H1 (cell line): ENCODE measurements around the gene ATPAF1. TPM values are rescaled to one million over a fixed set of nuclear protein-coding genes. Genes with fewer than 3 reads are reported as not detected.
"Not testable (repeated sequence)": the region's sequence is repeated elsewhere in the genome, so short reads cannot be mapped to it uniquely, and the experiment has no call there.

Experiments used
- CTCF ChIA-PET: fragments of 300-600 bp; sonication (Branson Sonifier 250); formaldehyde crosslinking; loops from one replicate; lab custom pipeline; 2021; ENCODE audit not compliant: partially characterized antibody; lab: Charles Lee
- POLR2A ChIA-PET: fragments of 300-600 bp; sonication (Branson Sonifier 250); formaldehyde crosslinking; loops from one replicate; lab custom pipeline; 2021; ENCODE audit warnings: inconsistent platforms; ENCODE audit not compliant: partially characterized antibody; lab: Charles Lee
- DNase-seq, 2 experiments: peaks; one replicate each; pipeline versions ENCODE4 v3.0.0 to v3.0.0-alpha.2; 2010 to 2022; ENCODE audit warnings: low spot score in 2 of 2, low read depth in 1 of 2, mixed read lengths in 1 of 2
- FAIRE-seq: peaks from 2 replicates; lab custom pipeline; 2011; peaks lifted over from hg19 to GRCh38; lab: Jason Lieb, UNC
- H2AFZ ChIP-seq: 2 replicates; pipeline ENCODE4 v1.8.1; 2012; ENCODE audit warnings: low read length, inconsistent platforms
- H2AK5ac ChIP-seq: 2 replicates; pipeline ENCODE4 v1.6.1; 2013; ENCODE audit warnings: low read depth, low read length
- H2BK120ac ChIP-seq: replicated peaks from 2 replicates; pipeline ENCODE3; 2013; ENCODE audit warnings: low read depth, low read length, inconsistent platforms
- H2BK12ac ChIP-seq: 2 replicates; pipeline ENCODE4 v1.6.1; 2013; ENCODE audit warnings: low read depth, low read length
- H2BK15ac ChIP-seq: 2 replicates; pipeline ENCODE4 v1.6.1; 2013; ENCODE audit warnings: low read length
- H2BK20ac ChIP-seq: 2 replicates; pipeline ENCODE4 v1.6.1; 2013; ENCODE audit warnings: low read length
- H2BK5ac ChIP-seq: 2 replicates; pipeline ENCODE4 v1.6.1; 2013; ENCODE audit warnings: low read depth, low read length
- H3K14ac ChIP-seq: 2 replicates; pipeline ENCODE4 v1.6.1; 2013; ENCODE audit warnings: inconsistent platforms; ENCODE audit not compliant: insufficient read length
- H3K18ac ChIP-seq: 2 replicates; pipeline ENCODE4 v1.6.1; 2013; ENCODE audit warnings: low read length; ENCODE audit errors: extremely low read depth
- H3K23ac ChIP-seq: 2 replicates; pipeline ENCODE4 v1.6.1; 2013; ENCODE audit warnings: inconsistent platforms; ENCODE audit not compliant: insufficient read length
- H3K23me2 ChIP-seq: 2 replicates; pipeline ENCODE4 v1.6.1; 2013; ENCODE audit warnings: low read depth, low read length
- H3K27ac ChIP-seq: 2 replicates; pipeline ENCODE4 v1.6.1; 2011; ENCODE audit warnings: low read depth, low read length, inconsistent platforms
- H3K27me3 ChIP-seq, 4 experiments: replicated peaks in 1 of 4; 1 replicate in 1 of 4; 2 replicates in 3 of 4; pipeline versions ENCODE4 v1.6.1 to v1.8.1; 2011 to 2013; ENCODE audit warnings: low read length in 3 of 4, mild to moderate bottlenecking in 3 of 4, inconsistent platforms in 2 of 4, mixed read lengths in 2 of 4, moderate library complexity in 1 of 4; ENCODE audit not compliant: control insufficient read depth in 3 of 4, insufficient read depth in 3 of 4; ENCODE audit errors: extremely low read depth in 1 of 4
- H3K36me3 ChIP-seq, 4 experiments: 2 replicates each; pipeline versions ENCODE4 v1.6.1 to v1.8.1; 2011 to 2013; ENCODE audit warnings: mild to moderate bottlenecking in 4 of 4, low read length in 3 of 4, moderate library complexity in 2 of 4, control low read depth in 1 of 4, inconsistent platforms in 1 of 4; ENCODE audit not compliant: insufficient read depth in 4 of 4, control insufficient read depth in 2 of 4
- H3K4ac ChIP-seq: replicated peaks from 2 replicates; pipeline ENCODE3; 2013; ENCODE audit warnings: low read length, low read depth, mixed read lengths, inconsistent platforms; ENCODE audit not compliant: insufficient read length
- H3K4me1 ChIP-seq, 4 experiments: replicated peaks in 1 of 4; 1 replicate in 1 of 4; 2 replicates in 3 of 4; pipeline versions ENCODE4 v1.6.1 to v1.8.1; 2011 to 2013; ENCODE audit warnings: low read length in 3 of 4, inconsistent platforms in 2 of 4, mixed read lengths in 1 of 4; ENCODE audit not compliant: insufficient read depth in 4 of 4, control insufficient read depth in 3 of 4
- H3K4me2 ChIP-seq, 2 experiments: 2 replicates each; pipeline versions ENCODE4 v1.6.1 to v1.8.1; 2011 to 2013; ENCODE audit warnings: low read depth in 2 of 2, low read length in 2 of 2, control low read depth in 1 of 2, inconsistent platforms in 1 of 2, mild to moderate bottlenecking in 1 of 2; ENCODE audit not compliant: insufficient read depth in 1 of 2
- H3K4me3 ChIP-seq, 4 experiments: fragments of 200-600, 300-600 bp in 1 of 4; sonication (generic), shearing (Covaris generic), sonication (Bioruptor Twin) in 1 of 4; 2 replicates each; pipeline versions ENCODE4 v1.5.1 to v1.8.1; 2011 to 2016; ENCODE audit warnings: low read length in 4 of 4, low read depth in 3 of 4, control low read depth in 2 of 4, inconsistent platforms in 2 of 4, mild to moderate bottlenecking in 2 of 4, mixed read lengths in 1 of 4, moderate library complexity in 1 of 4; ENCODE audit not compliant: insufficient read depth in 2 of 4; ENCODE audit errors: extremely low read depth in 1 of 4
- H3K56ac ChIP-seq: replicated peaks from 2 replicates; pipeline ENCODE3; 2013; ENCODE audit warnings: low read depth, mild to moderate bottlenecking, mixed read lengths, low read length, inconsistent platforms; ENCODE audit not compliant: insufficient read length
- H3K79me1 ChIP-seq: 2 replicates; pipeline ENCODE4 v1.6.1; 2013; ENCODE audit warnings: low read depth, low read length, control low read depth
- H3K79me2 ChIP-seq, 2 experiments: 2 replicates each; pipeline versions ENCODE4 v1.6.1 to v1.8.1; 2012 to 2013; ENCODE audit warnings: low read length in 2 of 2, mild to moderate bottlenecking in 2 of 2, inconsistent platforms in 1 of 2; ENCODE audit not compliant: insufficient read depth in 2 of 2, control insufficient read depth in 1 of 2
- H3K9ac ChIP-seq, 4 experiments: replicated peaks in 1 of 4; 1 replicate in 1 of 4; 2 replicates in 3 of 4; pipeline versions ENCODE4 v1.6.1 to v1.8.1; 2011 to 2013; ENCODE audit warnings: low read depth in 3 of 4, low read length in 3 of 4, control low read depth in 2 of 4, mild to moderate bottlenecking in 2 of 4, moderate library complexity in 2 of 4, inconsistent platforms in 1 of 4; ENCODE audit errors: extremely low read depth in 1 of 4
- H3K9me3 ChIP-seq, 2 experiments: 2 replicates each; pipeline versions ENCODE4 v1.6.1 to v1.8.1; 2012 to 2013; ENCODE audit warnings: mild to moderate bottlenecking in 2 of 2, moderate library complexity in 2 of 2, control low read depth in 1 of 2, inconsistent platforms in 1 of 2, low read depth in 1 of 2, low read length in 1 of 2, mixed read lengths in 1 of 2; ENCODE audit not compliant: insufficient read depth in 2 of 2
- H4K20me1 ChIP-seq, 2 experiments: replicated peaks in 1 of 2; 2 replicates each; pipeline versions ENCODE3 to v1.8.1; 2011 to 2013; ENCODE audit warnings: inconsistent platforms in 2 of 2, low read length in 2 of 2, mild to moderate bottlenecking in 1 of 2; ENCODE audit not compliant: insufficient read depth in 2 of 2, control insufficient read depth in 1 of 2
- H4K5ac ChIP-seq: 2 replicates; pipeline ENCODE4 v1.6.1; 2013; ENCODE audit warnings: low read length, low read depth, mixed read lengths, inconsistent platforms; ENCODE audit not compliant: insufficient read length
- H4K8ac ChIP-seq: 2 replicates; pipeline ENCODE4 v1.8.0; 2013; ENCODE audit warnings: mild to moderate bottlenecking, moderate library complexity, low read length, inconsistent platforms; ENCODE audit not compliant: insufficient read depth; ENCODE audit errors: extremely low read depth
- H4K91ac ChIP-seq: replicated peaks from 2 replicates; pipeline ENCODE3; 2013; ENCODE audit warnings: low read length, mixed read lengths, inconsistent platforms; ENCODE audit not compliant: insufficient read length
- TEAD4 ChIP-seq: IDR thresholded peaks from 2 replicates; pipeline ENCODE4 v1.6.1; 2012; ENCODE audit warnings: low read depth, low read length, inconsistent platforms, mixed read lengths
- WGBS, 2 experiments: shearing (Covaris generic) in 1 of 2; methylation state at CpG; one replicate each; pipeline versions ENCODE4 v1.1.6 to v1.1.7; 2013 to 2015; ENCODE audit warnings: low lambda C conversion rate in 2 of 2, mixed read lengths in 2 of 2, inconsistent platforms in 1 of 2, low coverage in 1 of 2, missing lambda C conversion rate in 1 of 2; ENCODE audit not compliant: insufficient replicate concordance in 2 of 2, insufficient coverage in 1 of 2, insufficient read length in 1 of 2; ENCODE audit errors: extremely low coverage in 1 of 2, missing lambda C conversion rate in 1 of 2; 5-methylcytosine and 5-hydroxymethylcytosine counted together
- polyA plus RNA-seq, 7 experiments: library from polyadenylated mRNA; depleted of rRNA in 3 of 7; stranded (reverse) in 5 of 7; unstranded in 2 of 7; fragments of >200 nt in 5 of 7; fragments of 200-250 nt in 2 of 7; gene quantifications; 1 replicate in 5 of 7; 2 replicates in 1 of 7; 4 replicates in 1 of 7; pipeline versions ENCODE4 v1.2.1 to v1.2.3, GENCODE V29; 2011 to 2013; ENCODE audit warnings: missing spikeins in 2 of 7, mixed read lengths in 2 of 7
- total RNA-seq: library from RNA; stranded (reverse); fragmentation: NEBNext Ultra II Directional; extraction: Animal tissue kit (Norgen Biotek cat#: 25700); gene quantifications from 2 replicates; pipeline ENCODE4 v1.2.1, GENCODE V29; 2021

The ATPAF1 gene
- total and polyA plus RNA-seq, 2 of the 8 experiments (the other 6 are each of a cell fraction or from before 2014, with no cell fraction given) = 46.7 to 55.9 TPM

DNA sequence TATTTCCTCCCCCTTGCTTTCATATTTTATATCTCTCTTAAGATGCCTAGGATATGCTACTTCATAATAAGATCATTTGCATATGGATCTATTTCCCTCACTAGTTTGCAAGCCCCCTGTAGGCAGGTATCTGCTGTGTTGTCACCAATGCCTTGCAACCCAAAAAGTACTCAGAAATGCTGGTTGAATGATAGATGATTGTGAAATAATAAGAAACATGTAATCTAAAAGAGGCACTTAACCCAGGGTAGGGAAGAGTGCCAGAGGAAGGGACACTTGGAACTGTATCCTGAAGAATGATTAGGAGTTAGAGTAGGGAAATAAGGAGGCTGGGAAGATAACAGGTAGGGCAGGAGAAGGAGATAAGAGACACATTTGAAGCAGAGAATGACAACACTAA, 12.3 kb downstream of the ATPAF1 start (continued):
- TF ChIP-seq TEAD4 = no peak

DNA sequence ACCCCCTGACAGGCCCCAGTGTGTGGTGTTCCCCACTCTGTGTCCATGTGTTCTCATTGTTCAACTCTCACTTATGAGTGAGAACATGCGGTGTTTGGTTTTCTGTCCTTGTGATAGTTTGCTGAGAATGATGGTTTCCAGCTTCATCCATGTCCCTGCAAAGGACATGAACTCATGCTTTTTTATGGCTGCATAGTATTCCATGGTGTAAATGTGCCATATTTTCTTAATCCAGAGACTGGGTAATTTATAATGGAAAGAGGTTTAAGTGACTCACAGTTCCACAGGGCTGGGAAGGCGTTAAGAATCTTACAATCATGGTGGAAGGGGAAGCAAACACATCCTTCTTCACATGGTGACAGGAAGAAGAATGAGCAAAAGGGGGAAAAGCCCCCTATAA, 13.5 kb downstream of the ATPAF1 start:
- peaks cover 0 to 62% (median 16%) of the 10 kb centered on the region in 4 experiments; a peak in 6 of 8 replicates for H3K36me3 ChIP-seq
- DNase-seq, H3K27ac ChIP-seq, H3K56ac ChIP-seq, H3K23ac ChIP-seq, H2BK120ac ChIP-seq, H3K4me1 ChIP-seq, H3K9me3 ChIP-seq, H2BK15ac ChIP-seq, H3K18ac ChIP-seq, H2BK20ac ChIP-seq, H3K4me3 ChIP-seq, H3K4ac ChIP-seq, H3K27me3 ChIP-seq, H2BK12ac ChIP-seq, H4K20me1 ChIP-seq, H3K4me2 ChIP-seq, H2AK5ac ChIP-seq, H3K9ac ChIP-seq, FAIRE-seq, H3K79me2 ChIP-seq, H3K23me2 ChIP-seq, H4K91ac ChIP-seq, H2BK5ac ChIP-seq, H2AFZ ChIP-seq, H3K14ac ChIP-seq, H4K8ac ChIP-seq, H3K79me1 ChIP-seq, H4K5ac ChIP-seq: not testable (repeated sequence)
- WGBS, 2 experiments = 89% methylated on average over 2 of the region's 2 CpGs; no CpG with 5 or more reads in 1 of the 2 experiments
- ChIA-PET POLR2A (interaction anchor here (1.2 kb wide), 1 partner anchor 13 kb away, joined by 3 read pairs; the partner anchor contains the start of gene ATPAF1), CTCF (interaction anchor here (0.9 to 1.7 kb wide), 4 partner anchors 9 to 62 kb away, joined by 3 to 6 read pairs (median 4); no protein-coding TSS in a partner anchor)
